Retinal pigment epithelial cell (primary cell): ENCODE results near the gene NLRP9.

Experiments
- DNase-seq: peaks from one replicate; pipeline ENCODE4 v3.0.0-alpha.2; 2010; ENCODE audit warnings: low read depth
- H3K4me3 ChIP-seq: 2 replicates; pipeline ENCODE4 v1.5.1; 2011; ENCODE audit warnings: mild to moderate bottlenecking, low read length, control low read depth, moderate library complexity
- TF ChIP-seq, protein P1 (sequence below): conservative IDR thresholded peaks from 2 replicates; pipeline ENCODE4 v1.5.1; 2011; ENCODE audit warnings: low read depth, low read length, control low read depth, inconsistent platforms

Gene NLRP9

DNA sequence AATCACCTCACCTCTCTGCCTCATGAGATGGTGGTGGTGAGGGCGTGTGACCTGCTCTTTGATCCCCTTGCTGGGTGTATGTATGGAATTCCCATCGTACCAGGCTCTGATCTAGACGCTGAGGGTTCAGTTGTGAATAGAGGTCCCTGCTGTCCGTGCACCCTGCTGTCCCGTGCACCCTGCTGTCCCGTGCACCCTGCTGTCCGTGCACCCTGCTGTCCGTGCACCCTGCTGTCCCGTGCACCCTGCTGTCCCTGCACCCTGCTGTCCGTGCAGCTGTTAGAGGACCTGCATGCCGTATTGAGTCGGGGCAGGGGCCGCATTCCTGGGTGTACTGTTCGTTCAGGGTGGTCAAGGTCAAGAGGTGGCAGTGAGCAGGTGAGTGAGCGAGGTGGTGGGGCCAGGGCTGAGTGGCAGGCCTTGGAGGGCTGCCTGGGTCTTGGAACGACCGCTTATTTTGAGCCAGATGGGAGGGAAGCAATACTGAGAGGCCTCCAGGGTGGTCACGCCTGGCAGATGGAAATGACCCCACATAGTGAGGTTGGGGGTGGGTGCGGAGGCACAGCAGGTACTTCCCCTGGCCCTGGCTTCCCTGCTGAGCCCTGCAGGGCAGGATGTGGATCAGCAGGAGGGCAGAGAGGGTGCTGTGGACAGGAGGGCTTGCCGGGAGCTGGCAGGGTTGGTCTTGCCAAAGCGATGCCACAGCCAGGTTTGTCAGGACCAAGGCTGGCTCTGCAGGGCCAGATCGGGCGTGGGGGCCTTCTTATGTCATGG, 67.7 kb downstream of the NLRP9 start:
- DNase-seq, result no peak
- TF ChIP-seq, protein P1, sequence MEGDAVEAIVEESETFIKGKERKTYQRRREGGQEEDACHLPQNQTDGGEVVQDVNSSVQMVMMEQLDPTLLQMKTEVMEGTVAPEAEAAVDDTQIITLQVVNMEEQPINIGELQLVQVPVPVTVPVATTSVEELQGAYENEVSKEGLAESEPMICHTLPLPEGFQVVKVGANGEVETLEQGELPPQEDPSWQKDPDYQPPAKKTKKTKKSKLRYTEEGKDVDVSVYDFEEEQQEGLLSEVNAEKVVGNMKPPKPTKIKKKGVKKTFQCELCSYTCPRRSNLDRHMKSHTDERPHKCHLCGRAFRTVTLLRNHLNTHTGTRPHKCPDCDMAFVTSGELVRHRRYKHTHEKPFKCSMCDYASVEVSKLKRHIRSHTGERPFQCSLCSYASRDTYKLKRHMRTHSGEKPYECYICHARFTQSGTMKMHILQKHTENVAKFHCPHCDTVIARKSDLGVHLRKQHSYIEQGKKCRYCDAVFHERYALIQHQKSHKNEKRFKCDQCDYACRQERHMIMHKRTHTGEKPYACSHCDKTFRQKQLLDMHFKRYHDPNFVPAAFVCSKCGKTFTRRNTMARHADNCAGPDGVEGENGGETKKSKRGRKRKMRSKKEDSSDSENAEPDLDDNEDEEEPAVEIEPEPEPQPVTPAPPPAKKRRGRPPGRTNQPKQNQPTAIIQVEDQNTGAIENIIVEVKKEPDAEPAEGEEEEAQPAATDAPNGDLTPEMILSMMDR, result no peak
- no peak overlapping the region for H3K4me3 ChIP-seq

DNA sequence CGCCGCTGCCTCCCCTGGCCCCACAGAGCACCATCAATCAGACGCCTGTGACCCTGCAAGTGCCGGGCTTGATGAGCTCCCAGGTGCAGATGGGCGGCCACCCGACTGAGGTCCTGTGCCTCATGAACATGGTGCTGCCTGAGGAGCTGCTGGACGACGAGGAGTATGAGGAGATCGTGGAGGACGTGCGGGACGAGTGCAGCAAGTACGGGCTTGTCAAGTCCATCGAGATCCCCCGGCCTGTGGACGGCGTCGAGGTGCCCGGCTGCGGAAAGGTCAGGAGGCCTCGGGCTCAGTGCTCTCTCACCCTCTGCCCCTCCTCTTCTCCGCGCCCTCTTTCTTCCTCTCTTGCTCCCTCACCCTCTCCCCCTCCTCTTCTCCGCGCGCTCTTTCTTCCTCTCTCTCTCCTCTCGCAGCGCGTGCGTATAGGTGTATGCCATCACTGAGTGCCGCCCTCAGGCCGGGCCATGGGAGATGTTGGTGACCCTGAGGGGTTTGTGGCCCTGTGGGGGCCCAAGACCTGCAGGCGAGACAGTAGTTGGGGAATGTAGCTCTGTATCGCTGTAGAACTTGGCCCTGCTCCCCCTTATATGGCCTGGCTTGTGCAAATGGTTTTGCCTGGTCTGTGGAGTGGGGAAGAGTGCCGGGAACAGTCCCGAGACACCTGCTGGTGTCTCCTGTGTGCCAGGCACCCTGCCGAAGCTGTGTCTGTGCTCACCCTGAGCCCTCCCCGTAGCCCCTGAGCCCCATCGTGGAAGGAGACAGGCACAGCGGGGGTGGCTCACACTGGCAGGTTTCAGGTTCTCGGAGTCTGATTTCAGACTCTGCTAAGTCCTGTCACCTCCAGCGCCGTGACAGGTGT, 68.6 kb downstream of the NLRP9 start:
- DNase-seq, result no peak
- H3K4me3 ChIP-seq, result no peak overlapping the region
- TF ChIP-seq, protein P1, result no peak

DNA sequence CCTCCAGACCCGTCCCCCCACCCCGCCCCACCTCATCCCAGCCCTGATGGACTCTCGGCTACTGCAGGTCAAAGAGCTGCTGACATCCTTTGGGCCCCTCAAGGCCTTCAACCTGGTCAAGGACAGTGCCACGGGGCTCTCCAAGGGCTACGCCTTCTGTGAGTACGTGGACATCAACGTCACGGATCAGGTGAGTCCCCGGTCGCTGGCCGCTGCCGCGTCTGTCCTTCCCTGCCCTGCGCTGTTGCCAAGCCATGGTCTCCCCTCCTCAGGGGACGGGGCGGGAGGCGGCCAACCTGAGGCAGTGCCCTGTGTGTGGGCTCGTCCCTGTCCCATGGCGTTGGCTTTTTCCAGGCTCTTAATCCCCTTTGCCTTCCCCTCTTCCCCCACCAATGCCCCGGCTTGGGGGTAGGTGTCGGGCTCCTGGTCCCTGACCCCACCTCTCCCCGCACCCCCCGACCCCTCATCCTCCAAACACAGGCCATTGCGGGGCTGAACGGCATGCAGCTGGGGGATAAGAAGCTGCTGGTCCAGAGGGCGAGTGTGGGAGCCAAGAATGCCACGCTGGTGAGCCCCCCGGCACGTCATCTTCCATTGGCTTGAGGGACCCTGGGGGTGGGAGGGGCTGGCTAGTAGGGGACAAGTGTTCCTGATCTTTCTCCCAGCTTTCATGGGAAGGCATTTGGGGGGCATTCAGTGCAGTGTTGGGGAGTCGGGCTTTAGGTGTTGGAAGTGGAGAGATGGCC, 69.4 kb downstream of the NLRP9 start:
- DNase-seq, result no peak

DNA sequence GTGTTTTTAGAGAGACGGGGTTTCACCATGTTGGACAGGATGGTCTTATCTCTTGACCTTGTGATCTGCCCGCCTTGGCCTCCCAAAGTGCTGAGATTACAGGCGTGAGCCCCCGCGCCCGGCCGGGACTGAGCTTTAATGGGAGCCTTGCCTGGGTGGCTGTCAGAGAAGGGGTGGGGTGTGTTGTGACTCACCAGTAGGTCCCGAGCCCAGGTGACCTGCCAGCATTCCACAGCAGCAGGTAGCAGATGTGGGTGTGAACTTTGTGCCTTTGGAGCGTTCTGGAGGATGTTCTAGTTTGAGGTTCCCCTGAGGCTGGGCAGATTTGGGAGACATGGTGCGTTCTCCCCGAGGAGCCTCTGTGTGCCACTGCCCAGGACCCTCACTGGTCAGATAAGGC, 70.2 kb downstream of the NLRP9 start:
- TF ChIP-seq, protein P1, result no peak
- DNase-seq, result no peak
- no peak overlapping the region for H3K4me3 ChIP-seq

More for the DNA sequence above, 69.4 kb downstream of the NLRP9 start:
- TF ChIP-seq, protein P1, result no peak
- H3K4me3 ChIP-seq, result no peak overlapping the region

DNA sequence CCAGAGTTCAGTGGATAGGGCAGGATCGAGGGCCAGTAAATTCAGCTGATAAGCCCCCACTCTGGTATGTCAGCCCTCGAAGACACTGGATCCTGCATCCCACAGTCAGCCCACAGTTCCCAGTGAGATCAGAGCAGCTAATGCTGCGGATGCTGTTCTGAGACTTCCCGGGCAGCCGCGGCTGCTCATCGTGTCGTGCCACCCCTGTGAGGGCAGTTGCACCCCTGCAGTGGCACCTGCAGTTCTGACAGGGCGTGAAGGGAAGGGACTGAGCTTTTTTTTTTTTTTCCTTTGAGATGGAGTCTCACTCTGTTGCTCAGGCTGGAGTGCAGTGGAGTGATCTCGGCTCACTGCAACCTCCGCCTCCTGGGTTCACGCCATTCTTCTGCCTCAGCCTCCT, 70.7 kb downstream of the NLRP9 start:
- no peak overlapping the region for H3K4me3 ChIP-seq
- no peak for DNase-seq
- TF ChIP-seq, protein P1, result no peak

DNA sequence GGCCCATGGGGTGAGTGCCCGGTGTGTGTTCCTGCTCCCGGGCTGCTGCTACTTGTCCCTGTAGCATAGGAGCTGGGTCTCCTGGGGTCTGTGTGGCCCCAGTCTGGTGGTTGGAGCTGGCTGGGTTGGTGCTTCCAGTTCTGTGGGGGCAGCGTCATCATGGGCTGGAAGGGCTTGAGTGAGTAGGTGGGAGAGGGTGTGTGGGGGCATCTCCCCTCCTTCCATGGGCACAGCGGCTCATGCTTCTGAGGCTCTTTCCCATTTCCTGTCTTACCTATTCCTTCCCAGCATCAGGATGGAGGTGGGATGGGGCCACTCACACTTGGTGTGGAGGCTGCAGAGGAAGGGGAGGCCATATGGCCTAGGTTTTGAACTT, 71.2 kb downstream of the NLRP9 start:
- no peak for DNase-seq
- no peak overlapping the region for H3K4me3 ChIP-seq
- TF ChIP-seq, protein P1, result no peak
